Fibroblast of lung (primary cell): ENCODE data around the gene RPP30. TPM values are rescaled to one million over a fixed set of nuclear protein-coding genes. Genes with fewer than 3 reads are reported as not detected.

Experiments used
- DNase-seq, 2 donors: peaks; one replicate each; pipeline versions ENCODE4 v3.0.0 to v3.0.0-alpha.2; 2010; ENCODE audit warnings: low read depth in 2 of 2
- H2AFZ ChIP-seq: 2 replicates; pipeline ENCODE4 v1.5.1; 2012; ENCODE audit warnings: low read length, control low read depth, inconsistent platforms
- H3K27ac ChIP-seq: 2 replicates; pipeline ENCODE4 v1.5.1; 2011; ENCODE audit warnings: low read length, control low read depth; ENCODE audit not compliant: insufficient read depth
- H3K27me3 ChIP-seq: 2 replicates; pipeline ENCODE4 v1.5.1; 2011; ENCODE audit warnings: mild to moderate bottlenecking, low read length; ENCODE audit not compliant: control insufficient read depth, insufficient read depth
- H3K36me3 ChIP-seq: 2 replicates; pipeline ENCODE4 v1.5.1; 2011; ENCODE audit warnings: low read length; ENCODE audit not compliant: control insufficient read depth, insufficient read depth
- H3K4me1 ChIP-seq: 2 replicates; pipeline ENCODE4 v1.5.1; 2011; ENCODE audit warnings: low read length; ENCODE audit not compliant: control insufficient read depth, insufficient read depth; ENCODE audit errors: extremely low read depth
- H3K4me2 ChIP-seq: 2 replicates; pipeline ENCODE4 v1.5.1; 2011; ENCODE audit warnings: low read length, control low read depth; ENCODE audit not compliant: insufficient read depth; ENCODE audit errors: extremely low read depth
- H3K4me3 ChIP-seq, 4 experiments: fragments of 200-600 bp in 1 of 4; sonication (generic) in 1 of 4; replicated peaks in 1 of 4; 2 replicates each; pipeline ENCODE4 v1.5.1; 2011 to 2016; ENCODE audit warnings: low read length in 4 of 4, low read depth in 3 of 4, mild to moderate bottlenecking in 3 of 4, control low read depth in 2 of 4, inconsistent platforms in 1 of 4, mixed read lengths in 1 of 4; ENCODE audit not compliant: insufficient read depth in 1 of 4; ENCODE audit errors: control extremely low read depth in 1 of 4
- H3K79me2 ChIP-seq: 2 replicates; pipeline ENCODE4 v1.5.1; 2012; ENCODE audit warnings: mild to moderate bottlenecking, low read length, inconsistent platforms; ENCODE audit not compliant: control insufficient read depth, insufficient read depth
- H3K9ac ChIP-seq: 2 replicates; pipeline ENCODE4 v1.5.1; 2011; ENCODE audit warnings: mild to moderate bottlenecking, low read length, control low read depth; ENCODE audit not compliant: insufficient read depth
- H3K9me3 ChIP-seq: 2 replicates; pipeline ENCODE4 v1.5.1; 2012; ENCODE audit warnings: low read depth, low read length; ENCODE audit not compliant: control insufficient read depth, insufficient read depth
- H4K20me1 ChIP-seq: 2 replicates; pipeline ENCODE4 v1.5.1; 2011; ENCODE audit warnings: low read length; ENCODE audit not compliant: control insufficient read depth, insufficient read depth; ENCODE audit errors: extremely low read depth
- CTCF ChIP-seq, 2 donors: IDR thresholded peaks in 1 of 2; conservative IDR thresholded peaks in 1 of 2; 1 replicate in 1 of 2; 2 replicates in 1 of 2; pipeline ENCODE4 v1.5.1; 2011 to 2012; ENCODE audit warnings: low read length in 2 of 2, control low read depth in 1 of 2, inconsistent platforms in 1 of 2, low read depth in 1 of 2, mild to moderate bottlenecking in 1 of 2
- EZH2 ChIP-seq: IDR thresholded peaks from 2 replicates; pipeline ENCODE4 v1.5.1; 2012; ENCODE audit warnings: low read length, control low read depth, mild to moderate bottlenecking; ENCODE audit errors: missing control alignments
- polyA plus RNA-seq, 2 donors: library from polyadenylated mRNA; depleted of rRNA in 1 of 2; stranded (reverse) in 1 of 2; unstranded in 1 of 2; fragments of >200 nt; gene quantifications; 2 replicates each; pipeline ENCODE4 v1.2.1, GENCODE V29; 2011 to 2012; ENCODE audit warnings: missing spikeins in 1 of 2
- total RNA-seq: library from RNA; depleted of rRNA; stranded (reverse); fragments of >200 nt; gene quantifications from 2 replicates; pipeline ENCODE4 v1.2.1, GENCODE V29; 2014

The RPP30 gene
- total and polyA plus RNA-seq, 2 donors (not counting 1 experiment from before 2014, with no cell fraction given): 32.2 to 38.6 TPM

- DNase-seq: peak; percentile 42 to 50
- H4K20me1 ChIP-seq: no peaks in the 10 kb centered on the region
These were observed 12.7 kb downstream of the RPP30 start for GRCh38 chr10:90884431-90884830.

GRCh38 chr10:90885176-90885575, 13.4 kb downstream of the RPP30 start:
- Histone ChIP-seq H4K20me1 (no peaks in the 10 kb centered on the region), H3K4me1 (peaks cover 7% of the 10 kb centered on the region), H3K79me2 (no peaks in the 10 kb centered on the region), H3K27ac (no peak overlapping the region), H3K4me3 (no peak overlapping the region), H3K4me2 (peak overlapping the region; percentile 29), H2AFZ (no peak overlapping the region), H3K9me3 (no peaks in the 10 kb centered on the region), H3K9ac (no peak overlapping the region), H3K27me3 (no peaks in the 10 kb centered on the region), H3K36me3 (peaks cover 7% of the 10 kb centered on the region)
- peak; percentile 81 to 89 for DNase-seq
- no peak for TF ChIP-seq EZH2
- no peak for TF ChIP-seq CTCF (conservative IDR thresholded peaks at IDR 0.05 in 1 of 2, IDR thresholded peaks at IDR 0.05 in 1 of 2; ENCODE audit: low read depth in 1 of 2, low read length in 2 of 2)

More at GRCh38 chr10:90884431-90884830, 12.7 kb downstream of the RPP30 start:
- peak overlapping the region; percentile 40 for H3K4me2 ChIP-seq
- no peak overlapping the region for H3K4me3 ChIP-seq
- H3K9ac ChIP-seq: no peak overlapping the region
- peaks cover 3% of the 10 kb centered on the region for H3K4me1 ChIP-seq
- no peaks in the 10 kb centered on the region for H3K9me3 ChIP-seq
- peak overlapping the region; percentile 51 for H3K27ac ChIP-seq
- TF ChIP-seq CTCF (conservative IDR thresholded peaks at IDR 0.05 in 1 of 2, IDR thresholded peaks at IDR 0.05 in 1 of 2; ENCODE audit: low read depth in 1 of 2, low read length in 2 of 2): no peak
- no peak for TF ChIP-seq EZH2
- H3K79me2 ChIP-seq: no peaks in the 10 kb centered on the region
- H2AFZ ChIP-seq: no peak overlapping the region
- peaks cover 8% of the 10 kb centered on the region for H3K36me3 ChIP-seq
- no peaks in the 10 kb centered on the region for H3K27me3 ChIP-seq

- DNase-seq: no peak
- H3K36me3 ChIP-seq: peaks cover 5% of the 10 kb centered on the region
These were observed 15.8 kb downstream of the RPP30 start for GRCh38 chr10:90887555-90887954.

More at GRCh38 chr10:90887555-90887954, 15.8 kb downstream of the RPP30 start:
- H3K9me3 ChIP-seq: no peaks in the 10 kb centered on the region
- TF ChIP-seq CTCF (conservative IDR thresholded peaks at IDR 0.05 in 1 of 2, IDR thresholded peaks at IDR 0.05 in 1 of 2; ENCODE audit: low read depth in 1 of 2, low read length in 2 of 2) (no peak), EZH2 (no peak)
- H4K20me1 ChIP-seq: no peaks in the 10 kb centered on the region
- H3K4me2 ChIP-seq: no peak overlapping the region
- H3K79me2 ChIP-seq: no peaks in the 10 kb centered on the region
- H3K4me1 ChIP-seq: peaks cover 7% of the 10 kb centered on the region
- no peak overlapping the region for H2AFZ ChIP-seq
- no peaks in the 10 kb centered on the region for H3K27me3 ChIP-seq
- H3K9ac ChIP-seq: no peak overlapping the region
- H3K27ac ChIP-seq: no peak overlapping the region
- H3K4me3 ChIP-seq: no peak overlapping the region
